Hepatocyte (in vitro differentiated cells): Measurements from ENCODE around the gene DLGAP5.

Source experiments
- EZH2 ChIP-seq: fragments of 200-600 bp; sonication (generic); IDR thresholded peaks from 2 replicates; pipeline ENCODE4 v1.6.1; 2016; ENCODE audit warnings: antibody characterized with exemption, mild to moderate bottlenecking, borderline replicate concordance
- EZH2phosphoT487 ChIP-seq: fragments of 200-600 bp; sonication (generic); IDR thresholded peaks from one replicate; pipeline ENCODE4 v1.6.1; 2018; ENCODE audit warnings: antibody characterized with exemption, mild to moderate bottlenecking, low read depth, moderate library complexity; ENCODE audit not compliant: unreplicated experiment, severe bottlenecking
- TF ChIP-seq, protein P1 (sequence below): fragments of 200-600 bp; sonication (generic); IDR thresholded peaks from 2 replicates; pipeline ENCODE4 v1.5.1; 2016; ENCODE audit warnings: antibody characterized with exemption, mild to moderate bottlenecking; ENCODE audit not compliant: poor library complexity

DNA sequence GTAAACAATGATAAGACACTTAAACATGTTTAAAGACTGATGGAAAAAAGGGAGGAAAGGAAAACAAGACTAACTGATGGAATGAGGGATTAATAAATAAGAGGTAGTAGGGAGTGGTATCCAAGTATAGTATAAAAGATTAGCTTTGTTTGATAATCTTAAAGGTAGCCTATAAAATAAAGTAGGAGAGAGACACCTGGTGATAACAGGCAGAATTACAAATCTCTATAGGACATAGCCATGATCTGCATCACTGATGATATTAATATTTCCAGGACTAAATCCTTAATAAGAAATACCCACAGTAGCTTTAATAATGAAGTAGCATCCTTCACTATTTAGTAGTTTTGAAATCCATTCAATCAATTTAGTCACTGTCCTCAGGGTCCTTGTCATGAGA lies 30.4 kb downstream of the DLGAP5 start:
- TF ChIP-seq, protein P1, sequence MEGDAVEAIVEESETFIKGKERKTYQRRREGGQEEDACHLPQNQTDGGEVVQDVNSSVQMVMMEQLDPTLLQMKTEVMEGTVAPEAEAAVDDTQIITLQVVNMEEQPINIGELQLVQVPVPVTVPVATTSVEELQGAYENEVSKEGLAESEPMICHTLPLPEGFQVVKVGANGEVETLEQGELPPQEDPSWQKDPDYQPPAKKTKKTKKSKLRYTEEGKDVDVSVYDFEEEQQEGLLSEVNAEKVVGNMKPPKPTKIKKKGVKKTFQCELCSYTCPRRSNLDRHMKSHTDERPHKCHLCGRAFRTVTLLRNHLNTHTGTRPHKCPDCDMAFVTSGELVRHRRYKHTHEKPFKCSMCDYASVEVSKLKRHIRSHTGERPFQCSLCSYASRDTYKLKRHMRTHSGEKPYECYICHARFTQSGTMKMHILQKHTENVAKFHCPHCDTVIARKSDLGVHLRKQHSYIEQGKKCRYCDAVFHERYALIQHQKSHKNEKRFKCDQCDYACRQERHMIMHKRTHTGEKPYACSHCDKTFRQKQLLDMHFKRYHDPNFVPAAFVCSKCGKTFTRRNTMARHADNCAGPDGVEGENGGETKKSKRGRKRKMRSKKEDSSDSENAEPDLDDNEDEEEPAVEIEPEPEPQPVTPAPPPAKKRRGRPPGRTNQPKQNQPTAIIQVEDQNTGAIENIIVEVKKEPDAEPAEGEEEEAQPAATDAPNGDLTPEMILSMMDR: peak; percentile 73
- no peak for TF ChIP-seq EZH2
- no peak for TF ChIP-seq EZH2phosphoT487
